ENCODE measurements around the gene DPP3.
"Not testable (repeated sequence)": the region's sequence is repeated elsewhere in the genome, so short reads cannot be mapped to it uniquely, and the experiment has no call there.

DNA sequence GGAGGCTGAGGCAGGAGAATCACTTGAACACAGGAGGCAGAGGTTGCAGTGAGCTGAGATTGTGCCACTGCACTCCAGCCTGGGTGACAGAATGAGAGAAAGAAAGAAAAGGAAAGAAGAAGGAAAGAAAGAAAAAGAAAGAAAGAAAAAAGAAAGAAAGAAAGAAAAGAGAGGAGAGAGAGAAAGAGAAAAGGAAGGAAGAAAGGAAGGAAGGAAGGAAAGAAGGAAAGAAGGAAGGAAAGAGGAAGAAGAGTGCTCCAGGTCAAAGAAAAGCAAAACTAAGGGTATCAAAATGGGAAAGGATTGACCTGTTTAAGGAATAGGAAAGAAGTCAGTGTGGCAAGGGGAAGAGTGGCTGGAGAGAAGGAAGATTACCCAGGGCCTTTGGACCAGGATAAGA, 48.9 kb upstream of the DPP3 start:
- TF ChIP-seq MAX (IDR thresholded peaks at IDR 0.05); CTCF (IDR thresholded peaks at IDR 0.05); MYC (IDR thresholded peaks at IDR 0.05; ENCODE audit: borderline replicate concordance, low read length); RCOR1 (IDR thresholded peaks at IDR 0.05; ENCODE audit: low read depth, low read length); BHLHE40 (IDR thresholded peaks at IDR 0.05; ENCODE audit: low read depth, low read length); KDM5A (IDR thresholded peaks at IDR 0.05); CEBPB (IDR thresholded peaks at IDR 0.05); EHMT2 (IDR thresholded peaks at IDR 0.05; ENCODE audit: low read depth): not testable (repeated sequence)
- TF ChIP-seq, protein P1, sequence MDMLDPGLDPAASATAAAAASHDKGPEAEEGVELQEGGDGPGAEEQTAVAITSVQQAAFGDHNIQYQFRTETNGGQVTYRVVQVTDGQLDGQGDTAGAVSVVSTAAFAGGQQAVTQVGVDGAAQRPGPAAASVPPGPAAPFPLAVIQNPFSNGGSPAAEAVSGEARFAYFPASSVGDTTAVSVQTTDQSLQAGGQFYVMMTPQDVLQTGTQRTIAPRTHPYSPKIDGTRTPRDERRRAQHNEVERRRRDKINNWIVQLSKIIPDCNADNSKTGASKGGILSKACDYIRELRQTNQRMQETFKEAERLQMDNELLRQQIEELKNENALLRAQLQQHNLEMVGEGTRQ (IDR thresholded peaks at IDR 0.05), result not testable (repeated sequence)
- TF ChIP-seq, protein P2, sequence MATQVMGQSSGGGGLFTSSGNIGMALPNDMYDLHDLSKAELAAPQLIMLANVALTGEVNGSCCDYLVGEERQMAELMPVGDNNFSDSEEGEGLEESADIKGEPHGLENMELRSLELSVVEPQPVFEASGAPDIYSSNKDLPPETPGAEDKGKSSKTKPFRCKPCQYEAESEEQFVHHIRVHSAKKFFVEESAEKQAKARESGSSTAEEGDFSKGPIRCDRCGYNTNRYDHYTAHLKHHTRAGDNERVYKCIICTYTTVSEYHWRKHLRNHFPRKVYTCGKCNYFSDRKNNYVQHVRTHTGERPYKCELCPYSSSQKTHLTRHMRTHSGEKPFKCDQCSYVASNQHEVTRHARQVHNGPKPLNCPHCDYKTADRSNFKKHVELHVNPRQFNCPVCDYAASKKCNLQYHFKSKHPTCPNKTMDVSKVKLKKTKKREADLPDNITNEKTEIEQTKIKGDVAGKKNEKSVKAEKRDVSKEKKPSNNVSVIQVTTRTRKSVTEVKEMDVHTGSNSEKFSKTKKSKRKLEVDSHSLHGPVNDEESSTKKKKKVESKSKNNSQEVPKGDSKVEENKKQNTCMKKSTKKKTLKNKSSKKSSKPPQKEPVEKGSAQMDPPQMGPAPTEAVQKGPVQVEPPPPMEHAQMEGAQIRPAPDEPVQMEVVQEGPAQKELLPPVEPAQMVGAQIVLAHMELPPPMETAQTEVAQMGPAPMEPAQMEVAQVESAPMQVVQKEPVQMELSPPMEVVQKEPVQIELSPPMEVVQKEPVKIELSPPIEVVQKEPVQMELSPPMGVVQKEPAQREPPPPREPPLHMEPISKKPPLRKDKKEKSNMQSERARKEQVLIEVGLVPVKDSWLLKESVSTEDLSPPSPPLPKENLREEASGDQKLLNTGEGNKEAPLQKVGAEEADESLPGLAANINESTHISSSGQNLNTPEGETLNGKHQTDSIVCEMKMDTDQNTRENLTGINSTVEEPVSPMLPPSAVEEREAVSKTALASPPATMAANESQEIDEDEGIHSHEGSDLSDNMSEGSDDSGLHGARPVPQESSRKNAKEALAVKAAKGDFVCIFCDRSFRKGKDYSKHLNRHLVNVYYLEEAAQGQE (IDR thresholded peaks at IDR 0.05), result not testable (repeated sequence)

Measured in A549 (cell line).